B cell (primary cell): Measurements from ENCODE around the gene GPR4. TPM values are rescaled to one million over a fixed set of nuclear protein-coding genes. Genes with fewer than 3 reads are reported as not detected.

Experiments used
- ATAC-seq: fragments of 200-7000 bp; cut with Tn5 transposase; one replicate; pipeline ENCODE4 v1.10.0; 2021; ENCODE audit warnings: low read depth, mild to moderate bottlenecking, moderate number of reproducible peaks, moderate library complexity
- CTCF ChIA-PET: fragments of 350-600 bp; sonication (Branson Sonifier 250); formaldehyde crosslinking; loops from one replicate; lab custom pipeline; 2021; ENCODE audit warnings: antibody characterized with exemption, inconsistent platforms; lab: Charles Lee
- POLR2A ChIA-PET: fragments of 350-600 bp; sonication (Branson Sonifier 250); formaldehyde crosslinking; loops from one replicate; lab custom pipeline; 2021; ENCODE audit warnings: antibody characterized with exemption; lab: Charles Lee
- DNase-seq: peaks from one replicate; pipeline ENCODE4 v3.0.0; 2013
- H2AFZ ChIP-seq: 2 replicates; pipeline ENCODE4 v1.6.1; 2012; ENCODE audit warnings: mild to moderate bottlenecking, low read depth, low read length; ENCODE audit not compliant: insufficient read depth, poor library complexity, severe bottlenecking
- H3K27ac ChIP-seq, 2 donors: 1 replicate in 1 of 2; 2 replicates in 1 of 2; pipeline ENCODE4 v1.5.1; 2012 to 2013; ENCODE audit warnings: low read length in 2 of 2, mild to moderate bottlenecking in 2 of 2, moderate library complexity in 1 of 2
- H3K27me3 ChIP-seq, 4 experiments: fragments of 200-600 bp in 1 of 4; sonication (generic) in 1 of 4; replicated peaks in 1 of 4; 1 replicate in 2 of 4; 2 replicates in 2 of 4; pipeline versions ENCODE4 v1.6.1 to v1.7.0; 2013 to 2016; ENCODE audit warnings: low read length in 3 of 4, mild to moderate bottlenecking in 2 of 4, mixed read lengths in 1 of 4, moderate library complexity in 1 of 4; ENCODE audit not compliant: insufficient read depth in 4 of 4, control insufficient read depth in 3 of 4; ENCODE audit errors: control extremely low read depth in 1 of 4
- H3K36me3 ChIP-seq, 2 experiments: replicated peaks in 1 of 2; 1 replicate in 1 of 2; 2 replicates in 1 of 2; pipeline versions ENCODE4 v1.6.1 to v1.7.1; 2013; ENCODE audit warnings: low read length in 1 of 2; ENCODE audit not compliant: insufficient read depth in 2 of 2, control insufficient read depth in 1 of 2; ENCODE audit errors: control extremely low read depth in 1 of 2, extremely low read depth in 1 of 2
- H3K4me1 ChIP-seq, 2 donors: fragments of 200-600 bp in 1 of 2; sonication (generic) in 1 of 2; 1 replicate in 1 of 2; 2 replicates in 1 of 2; pipeline versions ENCODE4 v1.5.1 to v1.6.1; 2013 to 2017; ENCODE audit warnings: low read length in 2 of 2; ENCODE audit not compliant: control insufficient read depth in 2 of 2, insufficient read depth in 2 of 2
- H3K4me2 ChIP-seq: replicated peaks from 2 replicates; pipeline ENCODE3; 2012; ENCODE audit warnings: mild to moderate bottlenecking, low read depth, low read length; ENCODE audit not compliant: poor library complexity, severe bottlenecking
- H3K4me3 ChIP-seq, 5 experiments: fragments of 200-600 bp in 1 of 5; sonication (generic) in 1 of 5; 1 replicate in 3 of 5; 2 replicates in 2 of 5; pipeline versions ENCODE4 v1.5.1 to v1.7.0; 2011 to 2016; ENCODE audit warnings: low read length in 4 of 5, mild to moderate bottlenecking in 4 of 5, low read depth in 2 of 5, control low read depth in 1 of 5, moderate library complexity in 1 of 5; ENCODE audit not compliant: insufficient read depth in 1 of 5; ENCODE audit errors: control extremely low read depth in 1 of 5, extremely low read depth in 1 of 5
- H3K79me2 ChIP-seq: fragments of 200-600 bp; sonication (generic); one replicate; pipeline ENCODE4 v1.6.0; 2016; ENCODE audit warnings: low read length; ENCODE audit not compliant: control insufficient read depth, insufficient read depth
- H3K9ac ChIP-seq: fragments of 200-600 bp; sonication (generic); 2 replicates; pipeline ENCODE4 v1.6.1; 2017; ENCODE audit warnings: mild to moderate bottlenecking, low read length, moderate library complexity
- H3K9me3 ChIP-seq, 3 donors: one replicate each; pipeline versions ENCODE4 v1.6.1 to v1.7.1; 2013; ENCODE audit warnings: low read length in 2 of 3; ENCODE audit not compliant: control insufficient read depth in 2 of 3, insufficient read depth in 1 of 3; ENCODE audit errors: control extremely low read depth in 1 of 3
- H4K20me1 ChIP-seq: 2 replicates; pipeline ENCODE4 v1.6.0; 2012; ENCODE audit warnings: mild to moderate bottlenecking, low read length; ENCODE audit not compliant: insufficient read depth, control insufficient read depth, poor library complexity, severe bottlenecking
- H3K27ac Mint-ChIP-seq: one replicate; pipeline ENCODE4 v1.8.0; 2021; ENCODE audit warnings: mixed read lengths
- H3K27me3 Mint-ChIP-seq: one replicate; pipeline ENCODE4 v1.8.0; 2021; ENCODE audit warnings: mixed read lengths
- H3K4me1 Mint-ChIP-seq: one replicate; pipeline ENCODE4 v1.8.0; 2021; ENCODE audit warnings: mixed read lengths
- H3K4me3 Mint-ChIP-seq: one replicate; pipeline ENCODE4 v1.8.0; 2021; ENCODE audit warnings: mixed read lengths
- H3K9me3 Mint-ChIP-seq: one replicate; pipeline ENCODE4 v1.8.0; 2022; ENCODE audit warnings: mixed read lengths; ENCODE audit not compliant: insufficient read depth
- EZH2 ChIP-seq: IDR thresholded peaks from 2 replicates; pipeline ENCODE4 v1.6.1; 2012; ENCODE audit warnings: borderline replicate concordance, low read depth, mild to moderate bottlenecking, moderate library complexity, low read length; ENCODE audit not compliant: insufficient read depth, poor library complexity, severe bottlenecking
- WGBS: methylation state at CpG from one replicate; pipeline ENCODE4 v1.1.5; 2013; ENCODE audit warnings: missing lambda C conversion rate; ENCODE audit not compliant: insufficient coverage; 5-methylcytosine and 5-hydroxymethylcytosine counted together
- intact Hi-C: fragments of 100-400 bp; cut with micrococcal nuclease; formaldehyde crosslinking; loops from one replicate; pipeline ENCODE4 v1.10.0; 2022
- polyA plus RNA-seq: library from polyadenylated mRNA; depleted of rRNA; stranded (reverse); fragments of >200 nt; gene quantifications from 2 replicates; pipeline ENCODE4 v1.2.3, GENCODE V29; 2012
- total RNA-seq, 2 donors: library from RNA; stranded (reverse); fragments of 120-200 nt in 1 of 2; gene quantifications; 1 replicate in 1 of 2; 2 replicates in 1 of 2; pipeline versions ENCODE4 v1.2.3 to v1.2.4, GENCODE V29; 2013 to 2022
- TF ChIP-seq, protein P1 (sequence below): fragments of 200-600 bp; IDR thresholded peaks from one replicate; pipeline ENCODE4 v1.8.0; 2022; ENCODE audit warnings: antibody characterized with exemption, mild to moderate bottlenecking

GPR4 gene
- total and polyA plus RNA-seq, 2 donors (not counting 1 experiment from before 2014, with no cell fraction given): not detected

DNA sequence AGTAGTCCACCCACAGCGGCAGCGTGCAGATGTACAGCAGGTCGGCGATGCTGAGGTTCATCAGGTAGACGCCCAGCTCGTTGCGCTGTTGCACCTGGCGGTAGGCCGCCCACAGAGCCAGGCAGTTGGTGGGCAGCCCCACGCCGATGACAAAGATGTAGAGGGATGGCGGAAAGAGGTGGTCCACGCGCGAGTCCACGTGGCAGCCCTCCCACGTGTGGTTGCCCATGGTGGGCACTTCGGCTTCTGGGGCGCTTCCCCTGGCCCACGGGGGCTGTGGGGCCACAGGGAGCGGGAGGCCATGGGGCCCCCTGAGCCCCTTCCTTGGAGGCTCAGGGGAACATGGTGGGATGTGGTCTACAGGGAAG is 10.4 kb downstream of the GPR4 start:
- ChIA-PET CTCF (interaction anchor here (1.4 to 1.5 kb wide), 2 partner anchors 47 to 50 kb away, joined by 5 to 9 read pairs; partner anchors contain the start of gene EML2), POLR2A (no interaction called here)
- Histone ChIP-seq H2AFZ (no peak overlapping the region), H3K79me2 (no peaks in the 10 kb centered on the region), H3K4me3 (no peak overlapping the region), H3K9me3 (peaks cover 0 to 14% (median 0%) of the 10 kb centered on the region in 3 donors), H3K4me2 (no peak overlapping the region), H4K20me1 (no peaks in the 10 kb centered on the region), H3K36me3 (no peaks in the 10 kb centered on the region), H3K9ac (no peak overlapping the region), H3K27me3 (peaks cover 0 to 37% (median 3%) of the 10 kb centered on the region in 4 experiments), H3K27ac (no peak overlapping the region), H3K4me1 (no peaks in the 10 kb centered on the region)
- TF ChIP-seq, protein P1, sequence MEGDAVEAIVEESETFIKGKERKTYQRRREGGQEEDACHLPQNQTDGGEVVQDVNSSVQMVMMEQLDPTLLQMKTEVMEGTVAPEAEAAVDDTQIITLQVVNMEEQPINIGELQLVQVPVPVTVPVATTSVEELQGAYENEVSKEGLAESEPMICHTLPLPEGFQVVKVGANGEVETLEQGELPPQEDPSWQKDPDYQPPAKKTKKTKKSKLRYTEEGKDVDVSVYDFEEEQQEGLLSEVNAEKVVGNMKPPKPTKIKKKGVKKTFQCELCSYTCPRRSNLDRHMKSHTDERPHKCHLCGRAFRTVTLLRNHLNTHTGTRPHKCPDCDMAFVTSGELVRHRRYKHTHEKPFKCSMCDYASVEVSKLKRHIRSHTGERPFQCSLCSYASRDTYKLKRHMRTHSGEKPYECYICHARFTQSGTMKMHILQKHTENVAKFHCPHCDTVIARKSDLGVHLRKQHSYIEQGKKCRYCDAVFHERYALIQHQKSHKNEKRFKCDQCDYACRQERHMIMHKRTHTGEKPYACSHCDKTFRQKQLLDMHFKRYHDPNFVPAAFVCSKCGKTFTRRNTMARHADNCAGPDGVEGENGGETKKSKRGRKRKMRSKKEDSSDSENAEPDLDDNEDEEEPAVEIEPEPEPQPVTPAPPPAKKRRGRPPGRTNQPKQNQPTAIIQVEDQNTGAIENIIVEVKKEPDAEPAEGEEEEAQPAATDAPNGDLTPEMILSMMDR: no peak
- TF ChIP-seq EZH2: no peak
- WGBS: 94% methylated on average over 21 of the region's 21 CpGs
- intact Hi-C loops: no loop called here
- H3K27ac Mint-ChIP-seq: no peak overlapping the region
- ATAC-seq: no peak
- no peaks in the 10 kb centered on the region for H3K4me1 Mint-ChIP-seq
- no peak overlapping the region for H3K4me3 Mint-ChIP-seq
- H3K9me3 Mint-ChIP-seq: no peaks in the 10 kb centered on the region
- DNase-seq: no peak
- peaks cover 47% of the 10 kb centered on the region for H3K27me3 Mint-ChIP-seq

DNA sequence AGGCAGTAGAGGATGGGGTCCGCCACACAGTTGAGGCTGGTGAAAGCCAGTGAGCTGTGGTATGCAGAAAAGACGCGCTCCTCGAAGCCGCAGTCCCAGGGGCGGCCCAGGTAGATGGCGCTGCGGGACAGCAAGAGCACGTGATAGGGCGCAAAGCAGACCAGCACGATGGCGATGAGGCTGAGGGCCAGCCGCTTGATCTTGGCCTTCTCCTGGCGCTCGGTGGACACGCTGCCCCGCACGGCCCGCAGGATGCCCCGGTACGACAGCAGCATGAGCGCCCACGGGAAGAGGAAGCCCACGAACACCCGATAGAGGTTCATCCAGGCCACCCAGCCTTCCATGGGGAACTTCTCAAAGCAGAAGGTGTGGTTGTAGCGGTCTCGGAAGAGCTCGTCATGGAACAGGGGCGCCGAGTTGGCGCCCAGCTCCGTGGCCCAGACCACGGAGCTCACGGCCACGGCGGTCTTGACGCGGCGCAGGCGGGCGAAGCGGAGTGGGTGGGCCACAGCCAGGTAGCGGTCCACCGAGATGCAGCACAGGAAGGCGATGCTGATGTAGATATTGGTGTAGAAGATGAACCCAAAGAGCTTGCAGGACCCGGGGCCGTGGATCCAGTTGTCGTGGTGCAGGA is 10.9 kb downstream of the GPR4 start:
- no peak overlapping the region for H3K27ac ChIP-seq
- no peak overlapping the region for H3K4me3 ChIP-seq
- ChIA-PET CTCF (interaction anchor here (1.4 to 1.5 kb wide), 2 partner anchors 48 to 51 kb away, joined by 5 to 9 read pairs; partner anchors contain the start of gene EML2), POLR2A (no interaction called here)
- no peak overlapping the region for H3K4me2 ChIP-seq
- no peaks in the 10 kb centered on the region for H3K36me3 ChIP-seq
- WGBS: 45% methylated on average over 44 of the region's 48 CpGs
- no peaks in the 10 kb centered on the region for H3K4me1 Mint-ChIP-seq
- peaks cover 42% of the 10 kb centered on the region for H3K27me3 Mint-ChIP-seq
- H3K27me3 ChIP-seq: peaks cover 0 to 37% (median 3%) of the 10 kb centered on the region in 4 experiments
- DNase-seq: peak; percentile 35
- intact Hi-C loops: no loop called here
- peaks cover 0 to 14% (median 0%) of the 10 kb centered on the region in 3 donors for H3K9me3 ChIP-seq
- TF ChIP-seq, protein P1: peak; percentile 13
- TF ChIP-seq EZH2: no peak
- H3K9ac ChIP-seq: no peak overlapping the region
- no peak overlapping the region for H3K27ac Mint-ChIP-seq
- no peaks in the 10 kb centered on the region for H3K4me1 ChIP-seq
- H2AFZ ChIP-seq: peak overlapping the region; percentile 6
- H3K79me2 ChIP-seq: no peaks in the 10 kb centered on the region
- H3K4me3 Mint-ChIP-seq: no peak overlapping the region
- ATAC-seq: peak; percentile 56
- H3K9me3 Mint-ChIP-seq: no peaks in the 10 kb centered on the region
- H4K20me1 ChIP-seq: no peaks in the 10 kb centered on the region
